ENCODE data around the gene NELFA. TPM values are rescaled to one million over a fixed set of nuclear protein-coding genes. Genes with fewer than 3 reads are reported as not detected.
A peak's percentile ranks its signal among the peaks of the same experiment; 100 is the strongest.

NELFA gene
- total RNA-seq, 1 experiment from 2014 or later, result 55.0 TPM

DNA sequence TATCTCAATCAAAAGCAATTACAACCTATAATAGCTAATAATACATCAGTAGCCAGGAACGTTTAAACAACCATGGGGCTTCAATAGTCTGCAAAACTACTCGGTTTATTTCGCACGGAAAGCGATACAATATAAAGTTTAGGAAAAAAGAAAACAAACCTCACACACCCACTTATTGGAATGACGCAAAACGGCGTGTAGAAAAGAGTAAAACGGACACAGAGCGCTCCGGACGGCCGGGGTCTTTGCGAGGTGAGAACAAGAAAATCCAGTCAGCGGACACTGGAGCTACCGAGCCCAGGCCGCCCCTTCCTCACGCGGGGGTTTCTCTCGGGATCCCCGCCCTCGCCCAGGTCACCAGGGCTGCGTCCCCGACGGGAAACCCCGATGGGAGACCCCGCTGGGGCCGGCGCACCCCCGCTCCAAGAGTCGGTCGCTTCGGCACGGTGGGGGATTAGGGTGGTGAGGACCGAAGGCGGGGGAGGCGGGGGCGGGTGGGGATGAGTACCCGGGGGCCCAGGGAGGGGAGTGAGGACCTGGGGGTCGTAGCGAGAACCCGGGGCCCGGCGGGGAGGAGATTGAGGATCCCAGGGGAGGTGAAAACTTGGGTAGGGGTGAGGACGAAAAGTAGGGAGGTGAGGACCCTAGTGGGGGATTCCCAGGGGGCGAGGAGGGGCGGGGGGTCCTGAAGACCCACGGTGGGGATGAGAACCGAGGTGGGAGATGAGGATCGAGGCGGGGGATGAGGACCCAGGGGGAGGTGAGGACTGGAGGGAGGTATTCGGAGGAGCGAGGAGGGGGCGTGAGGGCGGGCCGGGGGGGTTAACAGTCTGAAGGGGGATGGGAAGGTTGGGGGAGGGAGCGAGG is 737 bp downstream of the NELFA start:
- Histone ChIP-seq H2BK15ac (ENCODE audit: low read depth, low read length) (no peak overlapping the region), H4K20me1 (ENCODE audit: control insufficient read depth, insufficient read depth, insufficient read length) (no peaks in the 10 kb centered on the region), H3K18ac (ENCODE audit: insufficient read length, low read depth, low read length) (no peak overlapping the region), H3K23ac (ENCODE audit: insufficient read length, low read depth, low read length) (no peak overlapping the region), H2BK120ac (ENCODE audit: low read depth, low read length, poor library complexity, severe bottlenecking) (no peak overlapping the region), H3K79me1 (ENCODE audit: insufficient read depth, low read depth, low read length, poor library complexity, severe bottlenecking) (peaks cover 10% of the 10 kb centered on the region), H3K4me1 (ENCODE audit: insufficient read depth, low read length) (no peaks in the 10 kb centered on the region), H3K56ac (ENCODE audit: insufficient read length, low read depth, low read length) (no peak overlapping the region), H3K79me2 (ENCODE audit: insufficient read depth, low read length) (peaks cover 25% of the 10 kb centered on the region; the same call in 1 of the 2 replicates), H2AFZ (ENCODE audit: low read length) (no peak overlapping the region), H2BK12ac (ENCODE audit: insufficient read length, low read depth, low read length) (no peak overlapping the region), H4K5ac (ENCODE audit: insufficient read length, low read depth, low read length) (no peak overlapping the region), H3K4ac (ENCODE audit: low read depth, low read length) (no peak overlapping the region), H3K4me2 (ENCODE audit: insufficient read depth, insufficient read length, low read length) (peak overlapping the region; percentile 77), H3K9me3 (ENCODE audit: control insufficient read depth, low read depth, low read length) (no peaks in the 10 kb centered on the region), H4K91ac (ENCODE audit: insufficient read length, low read depth, low read length) (no peak overlapping the region), H2BK20ac (ENCODE audit: low read depth, low read length, poor library complexity, severe bottlenecking) (no peak overlapping the region), H3T11ph (ENCODE audit: low read length) (no peak overlapping the region), H2BK5ac (ENCODE audit: insufficient read length, low read length) (no peak overlapping the region), H3K9ac (ENCODE audit: extremely low read depth, insufficient read length, low read length) (peak overlapping the region; percentile 97), H2AK5ac (ENCODE audit: insufficient read length, low read length) (no peak overlapping the region), H3K27ac (ENCODE audit: insufficient read length, low read depth, low read length) (no peak overlapping the region), H3K14ac (ENCODE audit: insufficient read depth, low read length) (no peak overlapping the region; the same call in 1 of the 2 replicates), H3K27me3 (ENCODE audit: insufficient read depth, low read length) (no peaks in the 10 kb centered on the region), H3K23me2 (ENCODE audit: insufficient read length, low read depth, low read length, poor library complexity, severe bottlenecking) (peaks cover 7% of the 10 kb centered on the region), H4K8ac (replicated peaks; ENCODE audit: insufficient read length, low read depth, low read length) (no peak overlapping the region)
- no peaks in the 10 kb centered on the region for H3K9me3 Mint-ChIP-seq
- DNase-seq, result no peak
- no CpG with 5 or more reads among the region's 57 CpGs for WGBS (ENCODE audit: extremely low coverage, insufficient read length, low lambda C conversion rate)
- TF ChIP-seq CTCF (conservative IDR thresholded peaks at IDR 0.05), result no peak
- peaks cover 16% of the 10 kb centered on the region for H3K27me3 Mint-ChIP-seq (ENCODE audit: low read depth)
- H3K4me3 Mint-ChIP-seq, result peak overlapping the region; percentile 87 to 95
- peaks cover 21 to 34% (median 24%) of the 10 kb centered on the region in 3 experiments for H3K36me3 Mint-ChIP-seq (ENCODE audit: insufficient read depth in 1 of 3, low read depth in 3 of 3)
- peak overlapping the region in 2 of 3 experiments; percentile 94 to 96; a peak in 4 of 7 replicates for H3K27ac Mint-ChIP-seq
- H3K4me1 Mint-ChIP-seq, result peaks cover 13 to 17% of the 10 kb centered on the region in 2 experiments

Measured in H9 (cell line).